Astrocyte of the spinal cord (primary cell): ENCODE data around the gene MT1M.

Experiments used
- DNase-seq: peaks from one replicate; pipeline ENCODE4 v3.0.0; 2011; ENCODE audit warnings: low read depth, low spot score
- H3K4me3 ChIP-seq: 2 replicates; pipeline ENCODE4 v1.5.1; 2011; ENCODE audit warnings: low read depth, mild to moderate bottlenecking, low read length, moderate library complexity
- in situ Hi-C: cut with HindIII; loops from 2 replicates; pipeline ENCODE4 v1.10.0; 2017; ENCODE audit warnings: low sequenced_read_pairs
- TF ChIP-seq, protein P1 (sequence below): IDR thresholded peaks from 2 replicates; pipeline ENCODE4 v1.5.1; 2012; ENCODE audit warnings: low read depth, mild to moderate bottlenecking, low read length, inconsistent platforms

Gene MT1M

DNA sequence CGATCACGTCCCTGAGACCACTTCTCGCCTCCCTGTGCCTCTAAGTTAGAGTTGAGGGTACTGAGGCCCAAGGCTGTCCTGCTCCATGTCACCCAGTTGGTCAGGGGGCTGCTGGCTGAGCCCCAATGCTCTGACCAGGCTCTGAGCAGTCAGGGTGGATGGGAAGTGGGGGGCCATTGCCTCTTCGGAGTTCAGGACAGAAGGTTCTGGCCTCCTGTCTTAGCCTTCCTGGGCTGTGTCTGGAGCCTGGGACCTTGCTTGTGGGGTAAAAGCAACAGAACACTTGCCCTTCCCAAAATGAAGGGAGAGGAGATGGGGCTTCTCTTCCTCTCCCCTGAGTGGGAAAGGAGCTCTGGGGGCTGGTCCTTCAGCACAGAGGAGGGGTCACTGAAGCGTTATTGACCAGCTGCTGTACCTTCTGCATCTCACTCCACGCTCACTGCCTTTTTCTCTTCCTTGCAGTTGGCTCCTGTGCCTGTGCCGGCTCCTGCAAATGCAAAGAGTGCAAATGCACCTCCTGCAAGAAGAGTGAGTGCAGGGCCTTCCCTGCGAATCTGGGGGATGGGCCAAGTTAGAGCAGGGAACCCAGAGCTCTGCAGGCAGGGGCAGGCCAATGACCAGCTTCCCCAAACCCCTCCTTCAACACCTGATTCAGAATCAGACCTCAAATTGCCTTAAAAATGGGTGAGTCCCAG is 50.4 kb downstream of the MT1M start:
- in situ Hi-C loops = no loop called here
- peak overlapping the region; percentile 55 for H3K4me3 ChIP-seq
- no peak for DNase-seq
- TF ChIP-seq, protein P1, sequence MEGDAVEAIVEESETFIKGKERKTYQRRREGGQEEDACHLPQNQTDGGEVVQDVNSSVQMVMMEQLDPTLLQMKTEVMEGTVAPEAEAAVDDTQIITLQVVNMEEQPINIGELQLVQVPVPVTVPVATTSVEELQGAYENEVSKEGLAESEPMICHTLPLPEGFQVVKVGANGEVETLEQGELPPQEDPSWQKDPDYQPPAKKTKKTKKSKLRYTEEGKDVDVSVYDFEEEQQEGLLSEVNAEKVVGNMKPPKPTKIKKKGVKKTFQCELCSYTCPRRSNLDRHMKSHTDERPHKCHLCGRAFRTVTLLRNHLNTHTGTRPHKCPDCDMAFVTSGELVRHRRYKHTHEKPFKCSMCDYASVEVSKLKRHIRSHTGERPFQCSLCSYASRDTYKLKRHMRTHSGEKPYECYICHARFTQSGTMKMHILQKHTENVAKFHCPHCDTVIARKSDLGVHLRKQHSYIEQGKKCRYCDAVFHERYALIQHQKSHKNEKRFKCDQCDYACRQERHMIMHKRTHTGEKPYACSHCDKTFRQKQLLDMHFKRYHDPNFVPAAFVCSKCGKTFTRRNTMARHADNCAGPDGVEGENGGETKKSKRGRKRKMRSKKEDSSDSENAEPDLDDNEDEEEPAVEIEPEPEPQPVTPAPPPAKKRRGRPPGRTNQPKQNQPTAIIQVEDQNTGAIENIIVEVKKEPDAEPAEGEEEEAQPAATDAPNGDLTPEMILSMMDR = no peak
